IgD-negative memory B cell (primary cell): Measurements from ENCODE around the gene HINT1. TPM values are rescaled to one million over a fixed set of nuclear protein-coding genes. Genes with fewer than 3 reads are reported as not detected.
"Not testable (repeated sequence)": the region's sequence is repeated elsewhere in the genome, so short reads cannot be mapped to it uniquely, and the experiment has no call there.

Experiments
- H3K27ac Mint-ChIP-seq, 3 donors: one replicate each; pipeline ENCODE4 v1.8.0; 2020 to 2022; ENCODE audit warnings: mild to moderate bottlenecking in 3 of 3, mixed read lengths in 3 of 3, moderate library complexity in 1 of 3
- H3K27me3 Mint-ChIP-seq: one replicate; pipeline ENCODE4 v1.8.0; 2021; ENCODE audit warnings: mixed read lengths
- H3K36me3 Mint-ChIP-seq: one replicate; pipeline ENCODE4 v1.8.0; 2020; ENCODE audit warnings: mild to moderate bottlenecking, mixed read lengths
- H3K4me1 Mint-ChIP-seq, 3 donors: one replicate each; pipeline ENCODE4 v1.8.0; 2020 to 2022; ENCODE audit warnings: mixed read lengths in 3 of 3, mild to moderate bottlenecking in 1 of 3
- H3K4me3 Mint-ChIP-seq, 4 donors: one replicate each; pipeline ENCODE4 v1.8.0; 2020 to 2022; ENCODE audit warnings: mild to moderate bottlenecking in 4 of 4, mixed read lengths in 4 of 4, moderate library complexity in 3 of 4
- H3K9me3 Mint-ChIP-seq, 3 donors: one replicate each; pipeline ENCODE4 v1.8.0; 2020 to 2021; ENCODE audit warnings: mixed read lengths in 3 of 3, mild to moderate bottlenecking in 1 of 3
- polyA plus RNA-seq: library from polyadenylated mRNA; unstranded; fragments of 300-500 nt; fragmentation: Illumina TruSeq; gene quantifications from one replicate; pipeline ENCODE4 v1.2.3, GENCODE V29; 2021

The HINT1 gene
- polyA plus RNA-seq, 1 donor from 2014 or later: 343 TPM

DNA sequence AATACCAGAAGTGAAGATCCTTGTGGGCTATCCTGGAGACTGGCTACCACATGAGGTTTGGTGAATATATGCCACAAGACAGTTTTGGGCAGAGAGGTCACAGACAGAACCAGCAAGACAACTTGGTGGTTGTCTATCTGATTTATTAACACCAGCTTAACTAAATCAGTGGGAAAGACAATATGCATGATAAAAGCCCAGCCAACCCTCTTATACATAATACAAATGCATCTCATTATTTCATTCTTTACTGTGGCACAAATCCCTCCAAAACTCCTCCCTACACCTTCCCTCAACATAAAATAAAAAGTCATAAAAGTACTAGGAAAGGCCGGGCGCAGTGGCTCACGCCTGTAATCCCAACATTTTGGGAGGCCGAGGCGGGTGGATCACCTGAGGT, 8.1 kb downstream of the HINT1 start:
- H3K9me3 Mint-ChIP-seq: no peaks in the 10 kb centered on the region
- peak overlapping the region in 1 of 3 donors; percentile 31 for H3K27ac Mint-ChIP-seq
- no peaks in the 10 kb centered on the region for H3K27me3 Mint-ChIP-seq
- no peak overlapping the region for H3K4me3 Mint-ChIP-seq
- H3K4me1 Mint-ChIP-seq: peaks cover 0 to 13% (median 1%) of the 10 kb centered on the region in 3 donors
- H3K36me3 Mint-ChIP-seq: peaks cover 8% of the 10 kb centered on the region

DNA sequence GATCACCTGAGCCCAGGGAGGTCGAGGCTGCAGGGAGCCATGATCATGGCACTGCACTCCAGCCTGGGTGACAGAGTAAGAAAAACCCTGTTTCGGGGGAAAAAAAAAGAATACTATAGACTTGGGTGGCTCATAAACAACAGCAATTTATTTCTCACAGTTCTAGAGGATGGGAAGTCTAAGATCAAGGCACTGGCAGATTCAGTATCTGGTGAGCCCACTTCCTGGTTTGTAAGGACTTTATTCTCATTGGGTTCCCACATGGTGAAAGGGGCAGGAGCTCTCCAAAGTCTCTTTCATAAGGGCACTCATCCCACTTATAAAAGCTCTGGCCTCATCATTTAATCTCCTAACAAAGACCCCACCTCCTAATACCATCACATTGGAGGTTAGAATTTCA, 8.7 kb downstream of the HINT1 start:
- Mint-ChIP-seq H3K36me3 (peaks cover 8% of the 10 kb centered on the region), H3K4me3 (no peak overlapping the region), H3K27ac (peak overlapping the region in 1 of 3 donors; percentile 62), H3K4me1 (peaks cover 0 to 11% (median 1%) of the 10 kb centered on the region in 3 donors), H3K27me3 (no peaks in the 10 kb centered on the region), H3K9me3 (no peaks in the 10 kb centered on the region)

DNA sequence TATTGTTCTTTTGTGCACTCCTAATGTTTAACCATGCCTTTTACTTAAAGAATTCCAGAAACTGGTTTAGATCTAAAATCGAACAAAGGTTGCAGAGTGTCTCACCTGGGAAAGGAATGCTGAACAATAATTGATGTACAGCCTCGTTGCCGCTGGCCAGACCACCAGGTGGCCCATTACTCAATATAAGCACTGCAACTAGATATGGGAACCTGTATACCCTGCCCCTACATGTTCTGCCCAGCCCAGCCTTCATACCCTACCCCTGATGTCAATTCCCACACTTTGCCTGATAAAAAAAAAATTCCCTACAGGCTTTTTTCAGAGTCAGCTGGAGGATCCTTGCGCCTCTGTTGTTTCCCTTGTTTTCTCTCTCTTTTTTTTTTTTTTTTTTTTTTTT, 13.8 kb downstream of the HINT1 start:
- H3K36me3 Mint-ChIP-seq: peaks cover 4% of the 10 kb centered on the region

DNA sequence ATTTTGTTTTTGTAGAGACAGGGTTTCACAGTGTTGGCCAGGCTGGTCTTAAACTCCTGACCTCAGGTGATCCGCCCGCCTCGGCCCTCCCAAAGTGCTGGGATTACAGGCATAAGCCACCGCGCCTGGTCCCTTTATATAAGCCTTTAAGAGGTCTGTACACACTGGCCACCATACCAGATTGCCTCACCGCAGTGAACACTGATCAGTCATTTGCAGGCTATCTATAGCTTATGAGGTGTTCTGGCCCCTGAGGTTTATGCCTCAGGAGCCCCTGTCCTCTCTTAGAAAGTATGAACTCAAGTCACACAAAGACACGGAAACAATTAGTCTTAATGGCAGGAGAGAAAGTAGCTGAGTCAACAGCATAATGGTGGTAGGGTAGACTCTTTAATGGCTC, 14.6 kb downstream of the HINT1 start:
- Mint-ChIP-seq H3K9me3 (no peaks in the 10 kb centered on the region), H3K4me3 (peak overlapping the region in 1 of 4 donors; percentile 60), H3K4me1 (peaks cover 0 to 1% (median 0%) of the 10 kb centered on the region in 3 donors), H3K27ac (no peak overlapping the region), H3K27me3 (no peaks in the 10 kb centered on the region), H3K36me3 (peaks cover 4% of the 10 kb centered on the region)

More for the DNA sequence above, 13.8 kb downstream of the HINT1 start:
- Mint-ChIP-seq H3K27ac (no peak overlapping the region), H3K4me1 (peaks cover 0 to 1% (median 0%) of the 10 kb centered on the region in 3 donors), H3K27me3 (no peaks in the 10 kb centered on the region), H3K9me3 (no peaks in the 10 kb centered on the region), H3K4me3 (no peak overlapping the region)

DNA sequence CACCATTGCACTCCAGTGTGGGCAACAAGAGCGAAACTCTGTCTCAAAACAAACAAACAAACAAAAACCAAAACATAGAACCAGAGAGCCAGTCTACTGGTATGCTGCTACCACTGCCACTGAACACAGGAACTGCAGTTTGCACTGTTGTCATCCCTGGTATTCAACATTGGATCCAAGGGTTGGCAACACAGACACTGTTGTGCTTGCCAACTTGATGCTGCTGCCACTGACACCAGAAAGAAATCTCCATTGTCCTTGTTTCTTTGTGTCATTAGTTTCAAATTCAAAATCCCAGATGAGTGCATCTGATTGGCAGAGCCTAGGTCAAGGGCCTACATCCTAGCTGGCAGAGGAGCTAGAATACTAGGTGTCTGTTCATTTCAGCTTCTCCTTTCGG, 16.2 kb downstream of the HINT1 start:
- H3K4me3 Mint-ChIP-seq: no peak overlapping the region
- no peaks in the 10 kb centered on the region for H3K4me1 Mint-ChIP-seq
- no peaks in the 10 kb centered on the region for H3K27me3 Mint-ChIP-seq
- peaks cover 3% of the 10 kb centered on the region for H3K36me3 Mint-ChIP-seq
- no peak overlapping the region for H3K27ac Mint-ChIP-seq
- no peaks in the 10 kb centered on the region for H3K9me3 Mint-ChIP-seq

DNA sequence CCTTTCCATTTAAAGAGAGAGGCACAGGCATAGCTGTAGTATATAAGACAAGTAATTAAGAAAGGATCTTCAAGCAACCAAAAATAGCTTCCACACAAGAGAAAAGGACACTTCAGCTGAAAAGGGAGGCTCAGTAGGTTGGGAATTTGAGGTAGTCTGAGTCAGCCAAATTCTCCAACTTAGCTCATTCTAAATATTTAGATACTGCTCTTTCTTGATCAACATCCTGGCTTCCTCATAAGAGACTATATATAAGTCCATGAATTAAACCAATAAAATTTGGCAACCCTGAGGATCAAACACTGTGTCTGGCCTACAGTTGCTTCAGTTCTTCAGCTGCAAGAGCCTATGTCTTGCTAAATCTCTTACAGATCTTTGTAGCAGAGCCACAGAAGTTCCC, 17.8 kb downstream of the HINT1 start:
- no peak overlapping the region for H3K4me3 Mint-ChIP-seq
- no peaks in the 10 kb centered on the region for H3K36me3 Mint-ChIP-seq
- H3K9me3 Mint-ChIP-seq: no peaks in the 10 kb centered on the region
- H3K27ac Mint-ChIP-seq: no peak overlapping the region
- H3K4me1 Mint-ChIP-seq: no peaks in the 10 kb centered on the region
- no peaks in the 10 kb centered on the region for H3K27me3 Mint-ChIP-seq

DNA sequence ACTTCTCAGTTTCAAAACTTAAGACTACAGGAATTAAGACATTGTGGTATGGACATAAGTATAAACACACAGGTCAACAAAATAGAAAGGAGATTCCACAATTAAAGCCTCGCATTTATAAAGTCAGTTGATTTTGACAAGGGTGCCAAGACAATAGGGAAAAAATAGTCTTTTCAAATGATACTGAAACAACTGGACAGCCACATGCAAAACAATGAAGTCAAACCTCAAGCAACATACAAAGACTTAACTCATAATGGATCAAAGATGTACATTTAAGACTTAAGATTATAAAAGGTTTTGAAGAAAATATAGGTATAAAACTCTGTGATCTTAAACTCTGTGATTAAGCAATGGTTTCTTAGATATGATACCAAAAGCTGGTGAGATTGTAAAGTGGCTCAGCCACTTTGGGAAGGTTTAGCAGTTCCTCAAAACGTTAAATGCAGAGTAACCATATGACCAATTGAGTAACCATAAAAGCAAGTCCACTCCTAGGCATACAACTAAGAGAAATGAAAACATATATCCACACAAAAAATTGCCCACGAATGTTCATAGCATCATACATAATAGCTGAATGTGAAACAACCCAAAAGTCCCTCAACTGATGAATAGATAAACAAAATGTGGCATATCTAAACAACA, 22.0 kb downstream of the HINT1 start:
- Mint-ChIP-seq H3K4me3 (no peak overlapping the region), H3K4me1 (no peaks in the 10 kb centered on the region), H3K9me3 (no peaks in the 10 kb centered on the region), H3K27me3 (no peaks in the 10 kb centered on the region), H3K36me3 (no peaks in the 10 kb centered on the region), H3K27ac (no peak overlapping the region)

DNA sequence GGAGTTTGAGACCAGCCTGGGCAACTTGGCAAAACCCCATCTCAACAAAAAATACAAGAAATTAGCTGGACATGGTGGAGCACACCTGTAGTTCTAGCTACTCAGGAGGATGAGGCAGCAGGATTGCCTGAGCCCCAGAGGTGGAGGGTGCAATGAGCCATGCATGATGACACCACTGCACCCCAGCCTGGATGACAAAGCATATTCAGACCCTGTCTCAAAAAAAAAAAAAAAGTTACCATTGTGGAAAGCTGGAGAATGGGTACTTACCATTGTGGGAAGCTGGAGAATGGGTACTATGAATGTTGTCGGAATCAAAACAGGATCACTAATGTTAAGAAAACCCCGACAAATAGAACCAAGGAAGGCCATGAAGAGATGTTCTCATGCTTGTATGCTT, 25.7 kb downstream of the HINT1 start:
- Mint-ChIP-seq H3K27ac (no peak overlapping the region), H3K4me1 (no peaks in the 10 kb centered on the region), H3K36me3 (peaks cover 1% of the 10 kb centered on the region), H3K4me3 (no peak overlapping the region), H3K27me3 (peaks cover 2% of the 10 kb centered on the region), H3K9me3 (peaks cover 0 to 3% (median 0%) of the 10 kb centered on the region in 3 donors)

DNA sequence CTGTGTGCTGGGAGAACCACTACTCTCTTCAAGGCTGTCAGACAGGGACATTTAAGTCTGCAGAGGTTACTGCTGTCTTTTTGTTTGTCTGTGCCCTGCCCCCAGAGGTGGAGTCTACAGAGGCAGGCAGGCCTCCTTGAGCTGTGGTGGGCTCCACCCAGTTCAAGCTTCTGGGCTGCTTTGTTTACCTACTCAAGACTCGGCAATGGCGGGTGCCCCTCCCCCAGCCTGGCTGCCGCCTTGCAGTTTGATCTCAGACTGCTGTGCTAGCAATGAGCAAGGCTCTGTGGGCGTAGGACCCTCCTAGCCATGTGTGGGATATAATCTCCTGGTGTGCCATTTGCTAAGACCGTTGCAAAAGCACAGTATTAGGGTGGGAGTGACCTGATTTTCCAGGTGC, 26.6 kb downstream of the HINT1 start:
- not testable (repeated sequence) for H3K4me1 Mint-ChIP-seq, H3K4me3 Mint-ChIP-seq, H3K36me3 Mint-ChIP-seq, H3K27ac Mint-ChIP-seq, H3K27me3 Mint-ChIP-seq, H3K9me3 Mint-ChIP-seq

DNA sequence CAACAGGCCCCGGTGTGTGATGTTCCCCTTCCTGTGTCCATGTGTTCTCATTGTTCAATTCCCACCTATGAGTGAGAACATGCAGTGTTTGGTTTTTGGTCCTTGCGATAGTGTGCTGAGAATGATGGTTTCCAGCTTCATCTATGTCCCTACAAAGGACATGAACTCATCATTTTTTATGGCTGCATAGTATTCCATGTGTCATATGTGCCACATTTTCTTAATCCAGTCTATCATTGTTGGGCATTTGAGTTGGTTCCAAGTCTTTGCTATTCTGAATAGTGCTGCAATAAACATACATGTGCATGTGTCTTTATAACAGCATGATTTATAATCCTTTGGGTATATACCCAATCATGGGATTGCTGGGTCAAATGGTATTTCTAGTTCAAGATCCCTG, 32.0 kb downstream of the HINT1 start:
- H3K36me3 Mint-ChIP-seq, H3K27me3 Mint-ChIP-seq, H3K27ac Mint-ChIP-seq, H3K9me3 Mint-ChIP-seq, H3K4me1 Mint-ChIP-seq, H3K4me3 Mint-ChIP-seq: not testable (repeated sequence)

DNA sequence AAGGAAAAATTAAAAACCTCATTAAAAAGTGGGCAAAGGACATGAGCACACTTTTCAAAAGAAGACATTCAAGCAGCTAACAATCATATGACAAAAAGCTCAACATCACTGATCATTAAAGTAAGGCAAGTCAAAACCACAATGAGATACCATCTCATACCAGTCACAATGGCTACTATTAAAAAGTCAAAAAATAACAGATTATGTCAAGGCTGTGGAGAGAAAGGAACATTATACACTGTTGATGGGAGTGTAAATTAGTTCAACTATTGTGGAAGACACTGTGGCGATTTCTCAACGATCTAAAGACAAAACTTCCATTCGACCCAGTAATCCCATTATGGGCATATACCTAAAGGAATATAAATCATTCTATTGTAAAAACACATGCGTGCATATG, 35.8 kb downstream of the HINT1 start:
- Mint-ChIP-seq H3K36me3 (no peaks in the 10 kb centered on the region), H3K4me1 (no peaks in the 10 kb centered on the region), H3K4me3 (no peak overlapping the region), H3K27me3 (peaks cover 5% of the 10 kb centered on the region), H3K27ac (no peak overlapping the region), H3K9me3 (peaks cover 0 to 19% (median 7%) of the 10 kb centered on the region in 3 donors)

DNA sequence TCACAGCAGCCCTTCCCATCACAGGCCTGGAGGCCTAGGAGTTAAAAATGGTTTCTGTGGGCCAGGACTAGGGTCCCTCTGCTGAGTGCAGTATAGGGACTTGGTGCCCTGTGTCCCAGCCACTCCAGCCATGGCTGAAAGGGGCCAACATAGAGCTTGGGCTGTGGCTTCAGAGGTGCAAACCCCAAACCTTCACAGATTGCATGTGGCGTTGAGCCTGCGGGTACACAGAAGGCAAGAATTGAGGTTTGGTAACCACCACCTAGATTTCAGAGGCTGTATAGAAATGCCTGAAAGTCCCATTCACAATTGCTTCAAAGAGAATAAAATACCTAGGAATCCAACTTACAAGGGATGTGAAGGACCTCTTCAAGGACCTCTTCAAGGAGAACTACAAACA, 37.8 kb downstream of the HINT1 start:
- not testable (repeated sequence) for H3K4me1 Mint-ChIP-seq, H3K27ac Mint-ChIP-seq, H3K36me3 Mint-ChIP-seq, H3K4me3 Mint-ChIP-seq
- Mint-ChIP-seq H3K9me3 (peaks cover 0 to 21% (median 11%) of the 10 kb centered on the region in 3 donors), H3K27me3 (peaks cover 10% of the 10 kb centered on the region)

DNA sequence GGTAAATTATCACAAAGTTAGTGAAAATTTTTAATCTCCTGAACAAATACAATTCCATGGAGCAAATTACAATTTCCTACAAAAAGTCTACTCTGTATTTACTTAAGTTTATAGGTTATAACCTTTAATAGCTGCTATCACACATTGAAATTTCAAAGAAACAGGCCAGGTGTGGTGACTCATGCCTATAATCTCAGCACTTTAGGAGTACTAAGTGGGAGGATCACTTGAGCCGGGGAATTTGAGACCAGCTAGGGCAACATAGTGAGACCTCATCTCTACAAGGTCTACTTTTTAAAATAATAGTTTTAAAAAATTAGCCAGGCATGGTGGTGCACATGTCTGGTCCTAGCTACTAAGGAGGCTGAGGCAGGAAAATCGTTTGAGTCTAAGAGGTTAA, 50.3 kb downstream of the HINT1 start:
- H3K27ac Mint-ChIP-seq: no peak overlapping the region
- H3K36me3 Mint-ChIP-seq: no peaks in the 10 kb centered on the region
- peaks cover 0 to 4% (median 0%) of the 10 kb centered on the region in 3 donors for H3K9me3 Mint-ChIP-seq
- H3K27me3 Mint-ChIP-seq: peaks cover 2% of the 10 kb centered on the region
- no peaks in the 10 kb centered on the region for H3K4me1 Mint-ChIP-seq
- no peak overlapping the region for H3K4me3 Mint-ChIP-seq

DNA sequence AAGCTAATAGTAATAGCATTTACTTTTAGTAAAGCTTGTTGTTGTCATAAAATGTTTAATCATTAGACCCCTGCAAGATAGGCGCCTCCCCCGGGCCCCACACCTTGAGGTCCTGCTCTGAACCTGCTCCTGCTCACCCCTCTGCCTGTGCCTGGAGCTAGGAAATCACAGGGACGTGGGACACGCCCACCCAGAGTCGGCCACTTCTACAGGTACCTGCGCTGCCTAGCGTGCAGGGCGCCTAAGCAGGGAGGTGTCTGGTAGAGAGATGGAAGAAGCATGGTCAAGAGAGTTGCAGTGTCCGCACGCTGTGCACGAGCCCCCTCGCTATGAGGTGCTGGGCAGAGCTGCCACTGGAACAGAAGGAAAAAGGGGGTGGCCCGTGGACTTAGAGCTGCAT, 52.6 kb downstream of the HINT1 start:
- H3K27me3 Mint-ChIP-seq: no peaks in the 10 kb centered on the region
- no peak overlapping the region for H3K4me3 Mint-ChIP-seq
- H3K9me3 Mint-ChIP-seq: peaks cover 0 to 2% (median 0%) of the 10 kb centered on the region in 3 donors

DNA sequence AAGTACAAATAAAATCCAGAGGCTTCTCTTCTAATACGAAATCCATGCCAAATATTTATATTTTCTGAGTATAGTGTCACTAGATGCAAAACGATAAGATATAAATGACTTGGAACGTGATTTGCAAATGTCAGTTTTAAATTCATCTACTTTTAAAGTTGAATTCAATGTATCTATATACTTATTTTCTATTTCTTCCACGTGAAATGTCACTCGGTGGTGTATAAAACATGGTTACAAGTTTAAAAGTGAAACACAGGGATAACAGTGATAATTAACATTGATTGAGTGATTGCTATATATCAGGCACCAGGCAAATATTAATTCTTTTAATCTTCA, 54.8 kb downstream of the HINT1 start:
- Mint-ChIP-seq H3K4me1 (peaks cover 0 to 2% (median 1%) of the 10 kb centered on the region in 3 donors), H3K9me3 (no peaks in the 10 kb centered on the region), H3K27ac (no peak overlapping the region), H3K4me3 (no peak overlapping the region), H3K27me3 (no peaks in the 10 kb centered on the region), H3K36me3 (no peaks in the 10 kb centered on the region)

More for the DNA sequence above, 52.6 kb downstream of the HINT1 start:
- H3K27ac Mint-ChIP-seq: no peak overlapping the region
- H3K36me3 Mint-ChIP-seq: no peaks in the 10 kb centered on the region
- peaks cover 0 to 2% (median 0%) of the 10 kb centered on the region in 3 donors for H3K4me1 Mint-ChIP-seq

DNA sequence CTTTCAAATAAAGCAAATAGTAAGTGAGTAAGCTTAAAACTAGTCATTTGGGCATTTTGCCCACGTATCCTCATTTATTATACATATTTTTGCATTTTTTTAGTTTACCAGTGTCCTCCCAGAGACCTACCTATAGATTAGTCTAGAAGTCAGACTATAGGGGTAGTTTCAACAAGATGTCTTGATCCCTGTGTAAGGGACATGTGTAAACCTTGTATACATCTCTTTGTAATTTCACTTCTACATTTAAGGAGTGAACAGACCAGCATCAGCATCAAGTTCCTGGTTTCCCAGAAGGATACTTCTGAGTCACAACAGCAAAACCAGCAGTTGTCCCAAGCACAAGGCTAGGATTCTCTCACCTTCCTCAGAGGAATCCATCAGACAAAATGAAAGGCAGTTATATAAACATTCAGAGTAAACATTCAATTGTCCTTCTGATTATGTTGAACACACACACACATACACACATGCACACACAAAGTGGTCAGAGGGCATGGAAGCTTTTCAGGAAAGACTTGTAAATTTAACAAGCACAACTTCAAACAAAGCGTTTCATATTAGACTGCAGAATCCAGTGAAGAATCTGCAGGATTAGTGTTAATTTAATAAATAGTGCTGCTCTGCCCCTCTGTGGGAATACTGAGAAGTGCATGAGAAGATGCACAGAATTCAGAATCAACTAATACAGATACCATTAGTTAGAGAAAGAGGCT, 55.4 kb downstream of the HINT1 start:
- no peaks in the 10 kb centered on the region for H3K36me3 Mint-ChIP-seq
- no peak overlapping the region for H3K27ac Mint-ChIP-seq
- H3K4me3 Mint-ChIP-seq: no peak overlapping the region
- H3K4me1 Mint-ChIP-seq: peaks cover 0 to 2% (median 1%) of the 10 kb centered on the region in 3 donors
- no peaks in the 10 kb centered on the region for H3K9me3 Mint-ChIP-seq
- no peaks in the 10 kb centered on the region for H3K27me3 Mint-ChIP-seq
